Astrocyte (in vitro differentiated cells and primary cell): ENCODE results near the gene MRTFB. TPM values are rescaled to one million over a fixed set of nuclear protein-coding genes. Genes with fewer than 3 reads are reported as not detected.

Experiments used
- DNase-seq: peaks from one replicate; pipeline ENCODE4 v3.0.0-alpha.2; 2010; ENCODE audit warnings: low read depth
- FAIRE-seq: peaks from 2 replicates; lab custom pipeline; 2011; peaks lifted over from hg19 to GRCh38; lab: Jason Lieb, UNC
- H2AFZ ChIP-seq: 2 replicates; pipeline ENCODE4 v1.6.0; 2012; ENCODE audit warnings: low read depth, low read length, inconsistent platforms
- H3K27ac ChIP-seq: 2 replicates; pipeline ENCODE4 v1.5.1; 2011; ENCODE audit warnings: low read depth, low read length, inconsistent platforms
- H3K27me3 ChIP-seq: 2 replicates; pipeline ENCODE4 v1.6.0; 2011; ENCODE audit warnings: low read length, inconsistent platforms; ENCODE audit not compliant: insufficient read depth
- H3K36me3 ChIP-seq: 2 replicates; pipeline ENCODE4 v1.5.1; 2011; ENCODE audit warnings: low read length, inconsistent platforms; ENCODE audit not compliant: insufficient read depth
- H3K4me1 ChIP-seq: 2 replicates; pipeline ENCODE4 v1.5.1; 2011; ENCODE audit warnings: low read length, inconsistent platforms; ENCODE audit not compliant: insufficient read depth
- H3K4me2 ChIP-seq: 2 replicates; pipeline ENCODE4 v1.6.0; 2012; ENCODE audit warnings: low read length, inconsistent platforms
- H3K4me3 ChIP-seq: 2 replicates; pipeline ENCODE4 v1.5.1; 2011; ENCODE audit warnings: low read depth, mild to moderate bottlenecking, low read length, inconsistent platforms; ENCODE audit not compliant: insufficient read depth
- H3K79me2 ChIP-seq: 2 replicates; pipeline ENCODE4 v1.6.0; 2012; ENCODE audit warnings: mild to moderate bottlenecking, low read length, inconsistent platforms; ENCODE audit not compliant: insufficient read depth
- H3K9ac ChIP-seq: 2 replicates; pipeline ENCODE4 v1.6.0; 2012; ENCODE audit warnings: mild to moderate bottlenecking, low read length, inconsistent platforms
- H3K9me3 ChIP-seq: 2 replicates; pipeline ENCODE4 v1.5.1; 2012; ENCODE audit warnings: low read depth, mild to moderate bottlenecking, low read length, inconsistent platforms; ENCODE audit not compliant: insufficient read depth
- H4K20me1 ChIP-seq: 2 replicates; pipeline ENCODE4 v1.6.0; 2012; ENCODE audit warnings: low read length, inconsistent platforms; ENCODE audit not compliant: insufficient read depth
- H3K27ac Mint-ChIP-seq: one replicate; pipeline ENCODE4 v1.8.0; 2021; ENCODE audit warnings: mild to moderate bottlenecking, mixed read lengths; ENCODE audit not compliant: unreplicated experiment
- H3K27me3 Mint-ChIP-seq: one replicate; pipeline ENCODE4 v1.8.0; 2021; ENCODE audit warnings: low read depth, mixed read lengths; ENCODE audit not compliant: unreplicated experiment
- H3K36me3 Mint-ChIP-seq: one replicate; pipeline ENCODE4 v1.8.0; 2021; ENCODE audit warnings: low read depth, mixed read lengths; ENCODE audit not compliant: unreplicated experiment
- H3K4me1 Mint-ChIP-seq: one replicate; pipeline ENCODE4 v1.8.0; 2021; ENCODE audit warnings: low read depth, mixed read lengths; ENCODE audit not compliant: unreplicated experiment
- H3K4me3 Mint-ChIP-seq: one replicate; pipeline ENCODE4 v1.8.0; 2021; ENCODE audit warnings: mild to moderate bottlenecking, moderate library complexity, mixed read lengths; ENCODE audit not compliant: unreplicated experiment
- H3K9me3 Mint-ChIP-seq: one replicate; pipeline ENCODE4 v1.8.0; 2021; ENCODE audit warnings: mild to moderate bottlenecking, mixed read lengths; ENCODE audit not compliant: unreplicated experiment
- CTCF ChIP-seq: IDR thresholded peaks from 2 replicates; pipeline ENCODE4 v1.5.1; 2011; ENCODE audit warnings: low read depth, mild to moderate bottlenecking, inconsistent platforms, low read length, moderate library complexity; ENCODE audit not compliant: insufficient read depth
- EZH2 ChIP-seq: IDR thresholded peaks from 2 replicates; pipeline ENCODE4 v1.6.1; 2012; ENCODE audit warnings: mild to moderate bottlenecking, low read length, inconsistent platforms; ENCODE audit not compliant: insufficient read depth
- total RNA-seq: library from RNA; stranded (reverse); gene quantifications from 2 replicates; pipeline ENCODE4 v1.2.1, GENCODE V29; 2021

Gene MRTFB
- total RNA-seq, 1 donor from 2014 or later, result 32.5 TPM

- no peak overlapping the region for H2AFZ ChIP-seq
- no peaks in the 10 kb centered on the region for H3K27me3 ChIP-seq
- no peaks in the 10 kb centered on the region for H3K4me1 ChIP-seq
- no peak overlapping the region for H3K9ac ChIP-seq
- no peak for FAIRE-seq
- peaks cover 5% of the 10 kb centered on the region for H3K27me3 Mint-ChIP-seq
- peaks cover 2% of the 10 kb centered on the region for H3K9me3 Mint-ChIP-seq
- no peak overlapping the region for H3K4me2 ChIP-seq
- no peaks in the 10 kb centered on the region for H4K20me1 ChIP-seq
- no peaks in the 10 kb centered on the region for H3K36me3 ChIP-seq
- TF ChIP-seq CTCF, result no peak
- TF ChIP-seq EZH2, result no peak
- H3K27ac Mint-ChIP-seq, result no peak overlapping the region
- no peak overlapping the region for H3K27ac ChIP-seq
- no peak overlapping the region for H3K4me3 Mint-ChIP-seq
- H3K4me1 Mint-ChIP-seq, result no peaks in the 10 kb centered on the region
- no peaks in the 10 kb centered on the region for H3K79me2 ChIP-seq
- H3K36me3 Mint-ChIP-seq, result no peaks in the 10 kb centered on the region
- H3K4me3 ChIP-seq, result no peak overlapping the region
- no peaks in the 10 kb centered on the region for H3K9me3 ChIP-seq
- no peak for DNase-seq
These were observed 41.5 kb upstream of the MRTFB start for GRCh38 chr16:14029658-14030057.

GRCh38 chr16:14035092-14035491 is 36.0 kb upstream of the MRTFB start:
- H3K4me3 Mint-ChIP-seq, result no peak overlapping the region
- Histone ChIP-seq H3K4me2 (no peak overlapping the region), H3K9ac (no peak overlapping the region), H4K20me1 (no peaks in the 10 kb centered on the region), H3K27ac (no peak overlapping the region), H3K27me3 (no peaks in the 10 kb centered on the region), H3K9me3 (no peaks in the 10 kb centered on the region), H2AFZ (no peak overlapping the region), H3K79me2 (no peaks in the 10 kb centered on the region), H3K4me1 (no peaks in the 10 kb centered on the region), H3K36me3 (no peaks in the 10 kb centered on the region), H3K4me3 (no peak overlapping the region)
- H3K36me3 Mint-ChIP-seq, result peaks cover 1% of the 10 kb centered on the region
- no peak for TF ChIP-seq EZH2
- no peak for TF ChIP-seq CTCF
- H3K27me3 Mint-ChIP-seq, result peaks cover 2% of the 10 kb centered on the region
- peaks cover 6% of the 10 kb centered on the region for H3K9me3 Mint-ChIP-seq
- H3K27ac Mint-ChIP-seq, result no peak overlapping the region
- H3K4me1 Mint-ChIP-seq, result no peaks in the 10 kb centered on the region
- DNase-seq, result no peak
- no peak for FAIRE-seq

- no peak overlapping the region for H3K4me2 ChIP-seq
- H2AFZ ChIP-seq, result no peak overlapping the region
- H3K27ac ChIP-seq, result no peak overlapping the region
- Mint-ChIP-seq H3K36me3 (peaks cover 1% of the 10 kb centered on the region), H3K9me3 (peaks cover 6% of the 10 kb centered on the region), H3K4me1 (no peaks in the 10 kb centered on the region), H3K4me3 (no peak overlapping the region), H3K27ac (no peak overlapping the region), H3K27me3 (peaks cover 2% of the 10 kb centered on the region)
- H3K27me3 ChIP-seq, result no peaks in the 10 kb centered on the region
- H3K4me3 ChIP-seq, result no peak overlapping the region
- no peak for FAIRE-seq
- no peaks in the 10 kb centered on the region for H3K9me3 ChIP-seq
- no peaks in the 10 kb centered on the region for H3K36me3 ChIP-seq
- no peaks in the 10 kb centered on the region for H3K79me2 ChIP-seq
- no peak for TF ChIP-seq EZH2
- no peaks in the 10 kb centered on the region for H3K4me1 ChIP-seq
- DNase-seq, result no peak
- no peaks in the 10 kb centered on the region for H4K20me1 ChIP-seq
- no peak overlapping the region for H3K9ac ChIP-seq
These were observed 34.2 kb upstream of the MRTFB start for GRCh38 chr16:14036889-14037288.
